SHP77 treated with DMSO at 0.1 percent for 48 hours (cell line): ENCODE results near the gene TRNP1.

Experiments
- DNase-seq: peaks from one replicate; lab custom pipeline; 2025; lab: John Stamatoyannopoulos, UW

TRNP1 gene

DNA sequence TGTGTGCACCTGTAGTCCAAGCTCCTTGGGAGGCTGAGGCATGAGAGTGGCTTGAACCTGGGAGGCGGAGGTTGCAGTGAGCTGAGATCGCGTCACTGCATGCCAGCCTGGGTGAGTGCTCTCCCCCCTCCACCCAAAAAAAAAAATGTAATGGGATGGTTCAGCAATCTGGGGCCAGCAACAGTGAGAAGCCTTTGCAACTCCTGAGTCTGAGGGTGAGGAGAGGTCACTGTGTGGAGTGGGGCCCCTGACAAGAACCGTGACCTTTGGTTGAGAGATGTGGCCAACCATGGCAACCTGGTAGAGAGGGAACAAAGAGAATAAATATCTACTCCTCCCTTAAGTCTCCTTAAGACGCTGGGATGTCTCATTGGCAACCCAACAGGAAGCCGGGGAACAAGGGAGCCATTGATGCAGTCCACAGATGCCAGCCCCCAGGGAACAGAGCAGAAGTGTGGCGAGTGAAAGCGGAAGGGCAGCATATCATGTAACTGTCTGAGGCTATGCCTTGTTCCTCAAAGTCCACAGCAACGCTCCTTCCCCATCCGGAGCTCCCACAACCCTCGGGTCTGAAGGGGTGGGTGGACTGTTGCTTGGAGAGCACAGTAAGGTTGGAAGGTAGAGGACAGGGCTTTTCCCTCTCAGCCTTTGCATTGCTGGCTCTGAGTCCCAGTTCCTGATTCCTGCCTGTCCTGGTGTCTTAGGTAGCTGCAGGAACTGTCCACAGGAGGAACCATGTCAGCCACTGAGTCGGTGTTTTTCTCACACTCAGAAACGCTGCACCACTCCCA lies 8.3 kb downstream of the TRNP1 start:
- no peak for DNase-seq

DNA sequence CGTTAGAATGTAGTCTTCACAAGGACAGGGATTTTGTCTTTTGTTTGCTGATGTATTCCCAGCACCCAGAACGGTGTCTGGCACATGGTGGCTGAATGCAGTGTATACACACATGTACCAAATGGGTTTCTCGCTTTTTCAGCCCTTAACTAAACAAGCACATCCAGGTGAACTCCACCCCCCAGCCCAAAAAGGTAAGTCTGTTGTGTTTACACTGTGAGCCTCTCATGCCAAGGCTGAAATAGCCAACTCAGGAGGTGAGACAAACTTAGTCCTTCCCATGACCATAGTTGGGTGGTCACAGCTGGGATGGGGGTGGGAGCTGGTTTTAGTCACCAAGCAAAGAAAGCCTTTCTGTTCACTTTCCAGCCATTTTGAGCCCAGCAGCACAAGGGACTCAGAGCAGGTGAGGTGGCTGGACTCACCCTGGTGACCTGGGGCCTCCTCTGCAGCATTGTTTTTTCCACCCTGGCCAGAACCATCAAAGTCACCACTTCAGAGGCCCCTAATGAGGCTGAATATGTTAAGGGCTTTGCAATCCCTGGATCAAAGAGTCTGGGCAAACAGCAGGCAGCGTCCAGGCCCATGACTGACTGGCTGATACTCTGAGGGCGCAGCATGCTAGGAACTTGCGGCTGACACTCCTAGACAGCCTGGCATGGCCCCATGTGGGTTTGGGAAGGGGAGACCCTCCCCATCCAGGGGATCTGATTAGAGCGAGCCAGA lies 10.4 kb downstream of the TRNP1 start:
- no peak for DNase-seq

DNA sequence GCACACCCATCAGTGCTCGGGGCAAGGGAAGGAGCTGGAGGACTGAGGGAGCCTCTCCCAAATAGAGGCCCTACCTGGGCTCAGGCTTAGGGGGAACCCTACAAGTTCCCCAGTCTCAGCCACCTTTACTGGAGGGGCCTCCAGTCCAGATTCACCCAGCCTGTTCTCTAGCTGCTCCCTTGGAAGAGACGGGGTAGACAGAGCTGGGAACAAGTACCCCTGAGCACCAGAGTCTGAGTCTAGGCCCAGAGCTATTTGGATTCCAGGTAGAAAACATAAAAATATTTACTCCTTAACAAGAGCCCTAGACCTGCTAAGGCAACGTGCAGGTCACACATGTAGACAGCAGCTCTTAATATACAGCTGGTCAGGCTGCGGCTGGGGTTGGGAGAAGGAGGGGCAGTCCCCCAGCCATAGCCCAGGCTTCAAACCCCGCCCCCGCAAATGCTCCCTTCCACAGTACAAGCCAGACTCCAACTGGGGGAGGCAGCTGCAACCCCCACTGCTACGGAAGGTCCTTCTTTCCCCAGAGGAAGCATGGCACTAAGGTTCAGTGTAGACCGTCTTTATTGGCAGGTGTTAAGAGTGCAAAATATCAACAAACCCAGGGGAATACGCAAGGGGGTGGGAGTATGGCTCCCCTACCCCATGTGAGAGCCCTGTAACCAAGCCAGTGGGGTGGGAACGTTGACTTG lies 11.1 kb downstream of the TRNP1 start:
- no peak for DNase-seq

DNA sequence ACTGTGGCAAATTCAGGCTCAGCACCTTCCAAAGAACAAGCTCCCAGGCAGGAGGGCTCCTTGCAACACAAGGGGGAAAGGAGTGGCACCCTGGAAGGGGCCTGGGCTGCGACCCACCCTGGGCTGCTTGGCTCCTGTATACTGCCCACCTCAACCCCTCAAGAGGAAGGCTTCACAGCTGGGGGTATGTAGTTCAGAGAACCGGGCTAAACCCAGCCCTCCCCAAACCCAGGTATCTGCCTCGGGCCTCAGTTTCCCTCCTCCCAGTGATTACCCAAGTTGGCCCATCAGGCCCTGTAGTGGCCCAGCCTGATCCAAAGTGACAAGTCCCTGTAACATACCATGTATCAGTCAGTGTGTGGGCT lies 11.7 kb downstream of the TRNP1 start:
- no peak for DNase-seq

DNA sequence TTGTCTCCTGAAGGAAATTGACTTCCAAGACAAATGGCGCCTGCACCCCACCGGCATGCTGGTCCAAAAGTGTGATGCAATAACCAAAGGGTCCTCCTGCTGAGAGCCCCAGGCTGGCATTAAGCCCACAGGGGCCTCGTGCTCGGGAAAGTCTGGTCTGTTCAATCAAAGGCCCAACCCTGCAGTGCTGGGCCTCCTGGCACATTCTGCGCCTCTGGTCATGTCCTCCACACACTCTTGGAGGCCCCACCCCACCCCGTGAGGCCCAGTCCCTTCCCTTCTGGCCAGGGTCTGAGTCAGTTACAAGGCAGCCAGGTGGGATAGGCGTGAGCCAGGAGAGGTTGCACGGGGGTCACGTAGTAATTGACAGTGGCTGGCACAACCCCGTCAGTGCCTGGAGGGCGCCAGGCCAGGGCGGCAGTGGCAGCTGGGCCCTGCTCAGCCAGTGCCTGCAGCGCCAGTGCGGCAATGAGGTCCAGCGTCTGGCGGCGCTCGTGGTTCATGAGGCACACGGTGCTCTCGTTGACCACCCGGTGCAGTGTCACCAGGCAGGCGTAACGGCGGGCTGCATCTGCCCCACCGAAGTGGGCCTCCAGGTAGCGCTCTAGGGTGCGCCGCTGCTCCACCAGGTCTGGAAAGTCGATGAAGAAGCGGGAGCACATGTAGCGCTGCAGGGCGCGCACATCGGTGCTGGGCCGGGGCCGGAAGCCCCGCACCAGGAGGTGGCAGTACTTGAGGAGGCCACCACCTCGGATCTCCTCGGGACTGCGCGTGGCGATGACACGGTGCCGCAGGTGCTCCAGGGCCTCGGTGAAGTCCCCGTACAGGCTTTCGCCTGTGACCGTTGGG lies 12.4 kb downstream of the TRNP1 start:
- no peak for DNase-seq

- no peak for DNase-seq
Measured at GRCh38 chr1:27006683-27007082, 13.2 kb downstream of the TRNP1 start.

DNA sequence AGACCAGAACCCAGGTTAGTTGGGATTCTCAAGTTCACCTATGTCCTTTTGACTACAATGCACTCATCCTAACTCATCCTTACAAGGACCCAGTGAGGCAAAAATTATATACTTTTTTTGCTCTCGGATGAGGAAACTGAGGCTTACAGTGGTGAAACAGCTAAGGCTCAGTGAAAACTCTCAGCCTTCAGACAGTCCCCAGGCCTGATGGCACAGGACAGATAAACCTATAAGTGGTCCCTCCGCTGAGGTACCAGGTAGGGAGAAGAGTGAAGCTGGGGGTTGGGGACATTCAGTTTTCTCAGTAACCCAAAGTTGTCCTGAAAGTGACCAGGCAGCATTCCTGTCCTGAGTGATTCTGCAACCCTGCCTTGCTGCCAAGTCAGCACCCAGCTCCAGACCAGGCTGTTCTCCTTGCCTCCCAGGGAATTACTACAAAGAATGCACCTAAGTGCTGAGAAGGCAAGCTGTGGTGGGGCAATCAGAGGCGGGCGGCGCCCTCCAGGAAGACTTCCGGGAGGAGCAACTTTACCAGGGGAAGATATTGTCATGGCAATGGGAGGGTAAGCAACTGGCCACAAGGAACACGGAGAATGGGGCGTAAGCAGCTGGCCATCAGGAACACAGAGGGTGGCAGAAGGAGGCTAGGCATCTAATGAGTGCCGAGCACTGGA lies 14.6 kb downstream of the TRNP1 start:
- DNase-seq: no peak

DNA sequence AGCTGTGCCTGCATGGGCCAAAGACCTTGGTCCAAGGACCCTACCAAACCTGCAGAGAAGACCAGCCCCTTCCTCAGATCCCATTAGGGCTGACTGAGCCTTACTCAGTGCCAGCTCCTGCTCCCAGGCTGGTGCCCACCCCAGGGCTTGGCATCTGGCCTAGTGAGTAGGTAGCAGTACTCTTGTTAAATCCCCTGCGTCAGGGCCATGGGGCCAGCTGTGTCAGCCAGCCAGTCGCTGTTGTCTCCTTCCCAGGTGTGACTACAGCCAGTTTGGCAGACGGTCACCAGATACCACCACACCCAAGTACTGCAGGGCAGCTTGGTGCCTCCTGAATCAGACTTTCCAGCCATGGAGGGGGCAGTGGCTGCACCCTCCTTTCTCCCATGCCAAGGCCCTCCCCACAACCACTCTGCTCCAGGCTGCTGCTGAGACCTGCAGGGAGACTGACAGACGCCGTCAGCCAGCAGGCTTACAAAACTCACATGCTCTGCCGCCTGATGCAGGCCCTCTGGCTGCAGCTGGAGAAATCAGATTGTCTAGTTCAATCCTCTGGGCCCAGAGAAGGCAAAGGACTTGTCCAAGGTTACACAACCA lies 16.2 kb downstream of the TRNP1 start:
- DNase-seq: no peak

- DNase-seq: no peak
Measured at GRCh38 chr1:27010226-27010994, 16.9 kb downstream of the TRNP1 start.

GRCh38 chr1:27011058-27011764 lies 17.7 kb downstream of the TRNP1 start:
- no peak for DNase-seq

GRCh38 chr1:27011976-27012563 lies 18.6 kb downstream of the TRNP1 start:
- DNase-seq: no peak

GRCh38 chr1:27015260-27015659 lies 21.8 kb downstream of the TRNP1 start:
- no peak for DNase-seq

GRCh38 chr1:27016376-27016775 lies 22.9 kb downstream of the TRNP1 start:
- DNase-seq: no peak

DNA sequence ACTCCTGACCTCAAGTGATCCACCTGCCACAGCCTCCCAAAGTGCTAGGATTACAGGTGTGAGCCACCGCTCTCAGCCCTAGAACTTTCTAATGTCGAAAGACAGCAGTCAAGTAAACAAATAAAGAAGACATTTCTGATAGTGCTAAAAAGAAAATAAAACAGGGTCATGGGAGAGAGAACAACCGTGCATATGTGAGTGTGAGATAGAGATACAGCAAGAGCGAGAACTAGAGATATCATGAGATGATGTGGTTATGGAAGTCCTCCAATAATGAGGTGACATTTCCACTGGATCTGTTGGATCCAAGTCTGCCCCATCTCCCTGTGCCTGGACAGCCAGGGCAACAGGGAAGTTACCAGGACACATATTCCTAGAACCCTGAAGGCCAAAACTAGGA lies 23.7 kb downstream of the TRNP1 start:
- no peak for DNase-seq

GRCh38 chr1:27018316-27018715 lies 24.8 kb downstream of the TRNP1 start:
- no peak for DNase-seq

GRCh38 chr1:27021354-27022031 lies 28.0 kb downstream of the TRNP1 start:
- no peak for DNase-seq

- no peak for DNase-seq
Measured at GRCh38 chr1:27025718-27026117, 32.2 kb downstream of the TRNP1 start.
